Testis (tissue), 3 donors: ENCODE results near the gene KLHL22. TPM values are rescaled to one million over a fixed set of nuclear protein-coding genes. Genes with fewer than 3 reads are reported as not detected.
A peak's percentile ranks its signal among the peaks of the same experiment; 100 is the strongest.

ENCODE experiments used
- DNase-seq: peaks from one replicate; pipeline ENCODE4 v3.0.0-alpha.2; 2019
- H3K27ac ChIP-seq, 2 donors: fragments of 200-600 bp; sonication (generic); one replicate each; pipeline ENCODE4 v1.5.1; 2019
- H3K27me3 ChIP-seq: fragments of 200-600 bp; sonication (generic); one replicate; pipeline ENCODE4 v1.5.1; 2019
- H3K36me3 ChIP-seq: fragments of 200-600 bp; sonication (generic); one replicate; pipeline ENCODE4 v1.5.1; 2017; ENCODE audit warnings: low read depth; ENCODE audit errors: missing control alignments
- H3K4me1 ChIP-seq: fragments of 200-600 bp; sonication (generic); one replicate; pipeline ENCODE4 v1.5.1; 2019
- H3K4me3 ChIP-seq, 2 donors: fragments of 200-600 bp; sonication (generic); one replicate each; pipeline ENCODE4 v1.5.1; 2017 to 2019
- H3K9me3 ChIP-seq: fragments of 200-600 bp; sonication (generic); one replicate; pipeline ENCODE4 v1.5.1; 2017
- POLR2A ChIP-seq: fragments of 450-650 bp; IDR thresholded peaks from one replicate; pipeline ENCODE4 v1.6.1; 2017; ENCODE audit warnings: antibody characterized with exemption, mild to moderate bottlenecking, moderate library complexity
- WGBS, 2 donors: methylation state at CpG; one replicate each; pipeline ENCODE4 v1.1.5; 2018; 5-methylcytosine and 5-hydroxymethylcytosine counted together
- intact Hi-C: fragments of 100-400 bp; cut with DNase I; formaldehyde crosslinking; loops from one replicate; pipeline ENCODE4 v1.15.1; 2023; ENCODE audit warnings: low total_unique reads
- polyA plus RNA-seq: library from polyadenylated mRNA; stranded (reverse); fragments of 350-450 nt; fragmentation: Illumina TruSeq; extraction: RNeasy Lipid Tissue Mini Kit (QIAGEN cat#74804); gene quantifications from one replicate; pipeline ENCODE4 v1.2.3, GENCODE V29; 2014; ENCODE audit warnings: low read depth, low replicate concordance; ENCODE audit not compliant: insufficient read depth
- total RNA-seq, 2 donors: library from RNA; depleted of rRNA; stranded (reverse); fragments of >200 nt; gene quantifications; one replicate each; pipeline ENCODE4 v1.2.3, GENCODE V29; 2016
- TF ChIP-seq, protein P1 (sequence below), 3 experiments: fragments of 450-650 bp in 2 of 3; fragments of 200-600 bp in 1 of 3; sonication (generic) in 1 of 3; IDR thresholded peaks; one replicate each; pipeline ENCODE4 v1.5.1; 2016 to 2019; ENCODE audit warnings: antibody characterized with exemption in 3 of 3, mild to moderate bottlenecking in 2 of 3, moderate library complexity in 1 of 3

KLHL22 gene
- total and polyA plus RNA-seq, 3 donors from 2014 or later: 18.1 to 41.7 (median 39.8) TPM

DNA sequence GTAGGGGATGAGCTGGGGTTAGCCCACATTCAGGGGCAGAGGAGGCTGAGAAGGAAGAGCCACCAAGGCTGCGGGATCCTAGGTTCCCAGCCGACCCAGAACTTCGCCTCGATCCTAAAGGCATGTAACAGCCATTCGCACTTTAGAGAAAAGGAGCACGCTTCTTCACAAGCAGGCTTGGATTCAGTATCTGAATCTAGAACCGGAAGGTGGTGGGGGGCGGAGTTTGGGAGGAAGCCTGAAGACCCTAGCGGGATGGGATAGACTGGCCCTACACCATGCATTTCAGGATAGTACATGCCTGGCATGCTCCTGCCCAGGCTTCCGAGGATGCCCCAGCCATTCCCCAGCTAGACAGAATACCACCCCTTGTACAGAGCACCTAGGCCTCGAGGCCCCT lies 62.4 kb downstream of the KLHL22 start:
- H3K27ac ChIP-seq: no peak overlapping the region
- H3K36me3 ChIP-seq: no peaks in the 10 kb centered on the region
- DNase-seq: no peak
- H3K27me3 ChIP-seq: no peaks in the 10 kb centered on the region
- 96% methylated on average over 11 of the region's 11 CpGs for WGBS, 2 donors
- H3K4me1 ChIP-seq: peaks cover 7% of the 10 kb centered on the region
- intact Hi-C loops: no loop called here
- TF ChIP-seq, protein P1, sequence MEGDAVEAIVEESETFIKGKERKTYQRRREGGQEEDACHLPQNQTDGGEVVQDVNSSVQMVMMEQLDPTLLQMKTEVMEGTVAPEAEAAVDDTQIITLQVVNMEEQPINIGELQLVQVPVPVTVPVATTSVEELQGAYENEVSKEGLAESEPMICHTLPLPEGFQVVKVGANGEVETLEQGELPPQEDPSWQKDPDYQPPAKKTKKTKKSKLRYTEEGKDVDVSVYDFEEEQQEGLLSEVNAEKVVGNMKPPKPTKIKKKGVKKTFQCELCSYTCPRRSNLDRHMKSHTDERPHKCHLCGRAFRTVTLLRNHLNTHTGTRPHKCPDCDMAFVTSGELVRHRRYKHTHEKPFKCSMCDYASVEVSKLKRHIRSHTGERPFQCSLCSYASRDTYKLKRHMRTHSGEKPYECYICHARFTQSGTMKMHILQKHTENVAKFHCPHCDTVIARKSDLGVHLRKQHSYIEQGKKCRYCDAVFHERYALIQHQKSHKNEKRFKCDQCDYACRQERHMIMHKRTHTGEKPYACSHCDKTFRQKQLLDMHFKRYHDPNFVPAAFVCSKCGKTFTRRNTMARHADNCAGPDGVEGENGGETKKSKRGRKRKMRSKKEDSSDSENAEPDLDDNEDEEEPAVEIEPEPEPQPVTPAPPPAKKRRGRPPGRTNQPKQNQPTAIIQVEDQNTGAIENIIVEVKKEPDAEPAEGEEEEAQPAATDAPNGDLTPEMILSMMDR (IDR thresholded peaks at IDR 0.05): no peak
- TF ChIP-seq POLR2A: no peak
- no peak overlapping the region for H3K4me3 ChIP-seq
- no peaks in the 10 kb centered on the region for H3K9me3 ChIP-seq

DNA sequence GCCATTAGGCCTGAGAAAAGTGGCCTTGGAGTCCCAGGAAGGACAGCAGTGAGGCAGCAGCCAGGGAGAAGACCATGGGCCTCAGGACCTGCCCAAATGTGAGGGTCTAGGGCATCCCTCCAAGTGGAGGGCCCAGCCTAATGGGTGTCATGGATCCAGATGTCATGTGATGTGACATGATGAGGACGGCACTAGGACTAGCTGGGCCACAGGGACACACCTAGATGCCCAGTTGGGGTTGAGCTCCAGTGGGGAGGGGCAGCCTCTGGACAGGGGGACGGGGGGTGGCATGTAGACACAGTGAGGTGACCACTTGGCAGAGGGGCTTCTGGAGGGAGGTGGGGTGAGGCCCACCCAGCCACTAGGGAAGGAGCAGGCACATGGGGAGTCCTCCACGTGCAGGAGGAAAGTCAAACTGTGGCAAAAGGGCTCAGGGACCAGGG lies 63.3 kb downstream of the KLHL22 start:
- Histone ChIP-seq H3K36me3 (no peaks in the 10 kb centered on the region), H3K27me3 (no peaks in the 10 kb centered on the region), H3K4me1 (peaks cover 7% of the 10 kb centered on the region), H3K27ac (no peak overlapping the region), H3K9me3 (no peaks in the 10 kb centered on the region), H3K4me3 (no peak overlapping the region)
- 77 to 81% methylated on average over 2 to 3 of the region's 3 CpGs for WGBS, 2 donors
- intact Hi-C loops: no loop called here
- no peak for TF ChIP-seq POLR2A
- TF ChIP-seq, protein P1 (IDR thresholded peaks at IDR 0.05): no peak
- no peak for DNase-seq

GRCh38 chr22:20431511-20432192 lies 63.9 kb downstream of the KLHL22 start:
- Histone ChIP-seq H3K4me3 (no peak overlapping the region), H3K36me3 (no peaks in the 10 kb centered on the region), H3K27me3 (no peaks in the 10 kb centered on the region), H3K27ac (no peak overlapping the region), H3K9me3 (no peaks in the 10 kb centered on the region), H3K4me1 (peaks cover 7% of the 10 kb centered on the region)
- no peak for TF ChIP-seq POLR2A
- TF ChIP-seq, protein P1 (IDR thresholded peaks at IDR 0.05): no peak
- no peak for DNase-seq
- intact Hi-C loops: no loop called here
- 44 to 49% methylated on average over 24 to 42 of the region's 50 CpGs for WGBS, 2 donors

- TF ChIP-seq, protein P1 (IDR thresholded peaks at IDR 0.05): no peak
- no peak for TF ChIP-seq POLR2A
- Histone ChIP-seq H3K27me3 (no peaks in the 10 kb centered on the region), H3K4me1 (peaks cover 6% of the 10 kb centered on the region), H3K4me3 (no peak overlapping the region), H3K27ac (no peak overlapping the region), H3K9me3 (no peaks in the 10 kb centered on the region), H3K36me3 (no peaks in the 10 kb centered on the region)
- intact Hi-C loops: no loop called here
- DNase-seq: peak; percentile 54
- 25% methylated on average over 35 of the region's 94 CpGs; no CpG with 5 or more reads in 1 of the 2 donors for WGBS, 2 donors
Observed at GRCh38 chr22:20430720-20431510, 64.7 kb downstream of the KLHL22 start.
